Stimulated activated CD4-positive, alpha-beta T cell treated with anti-CD3 and anti-CD28 coated beads, Interleukin-2, amount 100 ng/mL, for 4 hours (primary cell): Measurements from ENCODE around the gene WNT5A.

Experiments
- DNase-seq: peaks from one replicate; pipeline ENCODE4 v3.0.0-alpha.2; 2020; ENCODE audit warnings: low read depth

The WNT5A gene

GRCh38 chr3:55486857-55487380 lies at the start of gene WNT5A:
WNT5A (minus strand) TSS chr3:55487306; CDS start chr3:55486985, 321 bp downstream.
- DNase-seq: no peak

- DNase-seq: no peak
Observed at GRCh38 chr3:55534876-55535275, 47.8 kb upstream of the WNT5A start.

GRCh38 chr3:55532806-55533205 lies 45.7 kb upstream of the WNT5A start:
- DNase-seq: no peak

- DNase-seq: no peak
Observed at GRCh38 chr3:55531321-55531720, 44.2 kb upstream of the WNT5A start.

DNA sequence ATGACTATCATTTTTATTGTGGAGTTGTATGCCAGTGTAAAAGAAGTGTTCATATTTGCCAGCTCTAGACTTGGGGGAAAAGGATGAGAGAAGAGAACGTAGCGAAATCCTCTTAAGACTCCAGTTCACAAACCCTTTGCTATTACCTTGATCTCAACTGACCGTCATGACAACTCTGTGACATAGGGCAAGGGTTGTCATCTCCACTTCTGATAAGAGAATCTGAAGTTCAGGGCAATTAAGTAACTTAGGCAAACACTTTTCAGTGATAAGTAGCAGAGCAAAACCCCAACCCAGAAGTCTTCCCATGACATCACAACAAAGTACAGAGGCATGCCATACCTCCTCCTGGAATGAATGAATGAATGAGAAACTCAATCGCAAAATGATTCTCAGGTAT lies 40.3 kb upstream of the WNT5A start:
- DNase-seq: no peak

GRCh38 chr3:55526332-55527030 lies 39.4 kb upstream of the WNT5A start:
- no peak for DNase-seq

GRCh38 chr3:55525436-55525835 lies 38.3 kb upstream of the WNT5A start:
- DNase-seq: no peak

DNA sequence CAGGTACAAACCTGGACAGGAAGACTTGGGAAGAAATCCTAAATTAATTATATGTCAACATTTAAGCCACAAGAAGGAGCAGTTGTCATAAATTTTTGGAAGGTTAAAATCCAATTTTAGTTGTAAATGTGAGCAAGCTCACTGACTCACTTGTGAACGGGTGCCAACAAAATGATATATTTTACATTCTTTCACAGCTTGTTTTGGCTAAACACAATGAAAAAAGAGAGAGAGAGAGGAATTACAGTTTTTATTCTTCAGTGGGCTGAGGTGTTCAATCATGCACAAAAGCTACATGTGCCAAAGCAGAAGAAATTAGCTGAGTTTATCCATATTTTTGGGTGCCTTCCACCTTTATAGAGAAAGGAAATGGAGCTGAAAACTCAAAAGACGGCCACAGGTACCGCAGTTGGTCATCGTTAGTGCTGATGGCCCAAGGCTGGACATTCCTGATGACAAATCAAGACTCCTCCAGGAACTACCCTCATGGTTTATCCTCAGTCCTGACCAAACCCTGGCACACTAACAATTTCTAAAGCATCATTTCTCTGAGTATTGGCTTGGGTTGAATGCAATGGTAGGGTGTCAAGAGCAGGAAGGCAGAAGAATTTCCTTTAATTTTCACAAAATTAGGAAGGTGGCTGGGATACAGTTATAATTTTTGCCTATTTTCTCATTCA lies 37.6 kb upstream of the WNT5A start:
- DNase-seq: no peak

DNA sequence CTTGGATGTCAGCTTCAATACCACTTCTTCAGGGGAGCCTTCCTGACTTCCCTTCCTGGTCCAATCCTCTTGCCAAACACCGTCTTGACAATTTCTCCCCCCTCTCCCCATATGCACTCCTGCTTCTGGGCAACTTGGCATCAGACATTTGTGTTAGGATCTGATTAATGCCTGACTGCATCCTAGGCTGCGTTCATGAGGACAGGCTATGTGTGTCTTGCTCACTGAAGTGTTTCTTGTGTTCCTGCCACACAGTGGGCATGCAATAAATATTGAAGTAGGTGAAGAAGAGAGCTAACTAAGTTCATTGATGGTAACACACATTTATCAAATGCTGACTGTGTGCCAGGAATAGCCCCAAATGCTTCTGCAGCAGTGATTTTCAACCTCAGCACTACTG lies 36.4 kb upstream of the WNT5A start:
- DNase-seq: no peak

GRCh38 chr3:55521738-55522421 lies 34.8 kb upstream of the WNT5A start:
- DNase-seq: no peak

DNA sequence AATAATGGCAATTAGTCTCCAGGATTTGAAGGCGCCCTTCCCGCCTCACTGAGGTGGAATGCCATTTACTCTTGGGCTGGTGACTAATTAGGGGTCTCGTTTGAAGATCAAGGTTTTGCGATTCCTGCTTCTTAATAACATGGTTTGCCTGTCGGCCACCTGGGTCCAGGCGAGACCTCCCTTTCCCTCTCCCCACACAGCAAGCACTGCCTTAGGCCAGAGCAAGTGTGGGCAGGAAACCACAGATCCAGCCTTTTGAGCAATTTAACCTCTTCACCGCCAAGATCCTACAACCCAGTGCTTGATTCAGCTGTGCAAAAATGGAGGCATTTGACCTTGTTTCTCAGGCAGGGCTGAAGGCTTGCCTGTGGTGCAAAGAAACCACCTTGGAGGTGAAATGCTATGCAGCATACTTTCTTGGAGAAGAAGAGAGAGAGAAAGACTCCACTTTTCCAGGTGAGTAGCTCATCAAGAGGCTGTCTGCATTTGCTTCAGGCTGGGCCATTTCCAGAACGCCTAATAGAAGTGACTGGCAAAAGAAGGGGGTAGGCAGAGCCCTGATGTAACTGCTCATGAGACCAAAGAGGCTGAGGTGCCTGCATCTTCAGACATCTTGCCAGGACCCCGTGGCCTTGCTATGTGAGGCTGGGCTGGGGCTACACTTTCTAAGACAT lies 34.1 kb upstream of the WNT5A start:
- DNase-seq: no peak

- no peak for DNase-seq
Observed at GRCh38 chr3:55519019-55519418, 31.9 kb upstream of the WNT5A start.

- DNase-seq: no peak
Observed at GRCh38 chr3:55518451-55518850, 31.3 kb upstream of the WNT5A start.

DNA sequence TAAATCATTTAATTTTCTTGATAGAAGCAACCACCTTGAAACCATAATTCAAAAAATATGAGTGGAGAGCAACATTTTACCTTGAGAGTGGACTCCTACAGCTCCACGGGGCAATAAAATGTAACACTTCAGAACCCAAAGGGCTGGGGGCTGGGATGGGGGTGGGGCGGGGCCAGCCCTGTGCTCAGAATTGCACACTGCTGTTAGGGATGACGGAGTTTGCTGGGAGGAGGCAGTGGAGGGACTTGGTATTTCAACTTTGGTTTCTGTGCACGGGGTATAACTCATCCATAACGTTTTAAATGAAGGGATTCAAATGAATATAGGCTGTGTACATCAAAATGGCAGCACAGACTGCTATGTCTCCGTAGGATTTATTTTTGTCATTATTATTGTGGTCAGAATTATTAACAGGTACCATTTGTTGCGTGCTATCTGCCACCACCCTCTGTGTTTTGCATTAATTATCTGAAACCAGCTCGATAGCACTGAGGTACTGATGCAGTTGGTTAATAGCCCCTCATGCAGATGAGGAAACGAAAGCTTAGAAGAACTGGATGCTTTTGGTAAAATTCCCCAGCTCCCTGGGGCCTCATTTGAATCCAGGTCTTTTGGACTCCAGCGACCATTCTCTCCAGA lies 29.4 kb upstream of the WNT5A start:
- no peak for DNase-seq

- DNase-seq: no peak
Observed at GRCh38 chr3:55515550-55516246, 28.6 kb upstream of the WNT5A start.

DNA sequence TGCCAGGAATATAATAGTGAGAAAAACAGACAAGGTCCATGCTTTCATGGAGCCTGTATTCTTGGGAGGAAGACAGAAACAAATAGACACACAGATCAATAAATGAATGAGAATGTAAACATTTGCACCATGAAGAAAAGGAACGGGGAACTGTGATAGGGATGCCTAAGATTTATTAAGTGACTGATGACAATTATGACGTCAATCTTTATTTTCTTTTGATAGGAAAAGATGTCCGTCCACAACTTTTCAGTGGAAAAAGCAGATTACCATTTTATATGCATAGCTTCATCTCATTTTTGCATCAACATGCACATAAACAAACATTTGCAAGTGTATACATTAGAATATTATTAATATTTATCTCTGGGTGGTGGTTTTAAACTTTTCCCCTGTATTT lies 27.9 kb upstream of the WNT5A start:
- DNase-seq: no peak

DNA sequence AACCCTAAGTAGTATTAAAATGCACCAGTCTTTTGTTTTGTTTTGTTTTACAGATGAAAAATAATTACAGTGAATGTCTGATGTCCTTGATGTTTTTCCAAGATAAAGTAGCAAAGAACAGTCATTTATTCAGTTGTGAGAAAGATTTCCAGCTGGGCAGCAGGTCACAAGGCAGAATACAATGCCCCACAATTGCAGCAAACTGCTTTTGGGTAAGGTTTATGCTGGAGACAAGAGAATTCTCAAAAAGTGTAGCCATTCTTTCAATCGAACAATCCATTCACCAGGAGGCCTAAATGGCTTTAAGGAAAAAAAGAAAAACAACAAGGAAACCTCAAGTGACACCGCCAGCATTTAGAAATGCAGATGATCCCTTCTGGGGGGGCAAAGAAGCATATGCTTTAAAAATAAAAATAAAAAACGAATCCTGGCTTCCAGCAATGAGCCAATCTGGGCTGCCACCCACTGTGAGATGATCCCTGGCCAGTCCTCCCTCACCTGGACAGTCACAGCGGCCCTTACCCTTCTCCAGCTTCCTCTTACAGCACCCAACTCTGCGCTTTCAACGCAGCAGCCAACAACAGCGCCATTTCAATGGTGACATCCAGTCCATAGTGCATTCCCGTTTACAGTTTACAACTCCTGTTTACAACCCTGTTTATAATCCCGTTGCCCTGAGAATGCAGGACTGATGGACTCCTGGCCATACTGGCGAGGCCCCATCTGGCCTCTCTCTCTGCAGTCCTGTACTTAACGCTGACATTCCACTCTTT lies 25.7 kb upstream of the WNT5A start:
- no peak for DNase-seq

DNA sequence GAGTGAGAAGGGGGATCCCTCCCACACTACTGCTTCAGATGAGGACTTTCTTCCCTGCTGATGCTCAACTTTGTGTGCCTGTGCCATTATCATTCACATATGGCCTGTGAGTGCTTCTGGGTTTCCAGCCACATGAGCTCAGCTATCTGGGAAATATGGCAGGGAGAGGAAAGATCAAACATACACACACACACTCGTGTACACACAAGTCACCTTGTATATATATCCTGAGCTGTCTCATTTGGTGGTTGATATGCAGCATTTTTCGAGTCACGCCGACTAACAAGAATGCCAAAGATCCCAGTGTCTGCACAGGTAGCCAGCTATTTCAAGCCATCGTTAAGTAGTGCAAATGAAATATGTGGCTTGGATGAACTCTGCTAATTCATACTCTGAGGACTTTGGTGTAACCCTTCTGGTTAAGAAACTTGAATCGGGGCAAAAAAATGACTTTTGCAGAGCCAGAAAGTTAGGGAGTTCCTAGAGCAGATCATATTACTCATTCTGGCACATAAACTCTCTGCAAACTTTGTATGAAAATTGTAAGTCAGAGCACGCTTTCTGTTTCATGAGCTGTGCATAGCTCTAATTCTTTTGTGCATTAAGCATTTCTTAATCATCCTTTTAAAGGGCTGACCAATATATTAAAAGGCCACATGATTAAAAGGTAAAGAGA lies 24.9 kb upstream of the WNT5A start:
- DNase-seq: no peak

GRCh38 chr3:55508335-55508734 lies 21.2 kb upstream of the WNT5A start:
- no peak for DNase-seq

GRCh38 chr3:55507808-55508207 lies 20.7 kb upstream of the WNT5A start:
- no peak for DNase-seq
